Right lung (tissue), 5 donors: ENCODE data around the gene HIPK2. TPM values are rescaled to one million over a fixed set of nuclear protein-coding genes. Genes with fewer than 3 reads are reported as not detected.

ENCODE experiments used
- DNase-seq, 2 donors: peaks; one replicate each; pipeline ENCODE4 v3.0.0-alpha.2; 2013
- polyA plus RNA-seq, 5 donors: library from polyadenylated mRNA; unstranded; fragments of 120-200 nt; gene quantifications; one replicate each; pipeline versions ENCODE4 v1.2.1 to v1.2.3, GENCODE V29; 2013; ENCODE audit warnings: inconsistent platforms in 1 of 5, low replicate concordance in 1 of 5; ENCODE audit not compliant: insufficient read length in 5 of 5, insufficient read depth in 1 of 5

Gene HIPK2
- polyA plus RNA-seq, 5 donors, result 17.6 to 30.1 (median 24.5) TPM

DNA sequence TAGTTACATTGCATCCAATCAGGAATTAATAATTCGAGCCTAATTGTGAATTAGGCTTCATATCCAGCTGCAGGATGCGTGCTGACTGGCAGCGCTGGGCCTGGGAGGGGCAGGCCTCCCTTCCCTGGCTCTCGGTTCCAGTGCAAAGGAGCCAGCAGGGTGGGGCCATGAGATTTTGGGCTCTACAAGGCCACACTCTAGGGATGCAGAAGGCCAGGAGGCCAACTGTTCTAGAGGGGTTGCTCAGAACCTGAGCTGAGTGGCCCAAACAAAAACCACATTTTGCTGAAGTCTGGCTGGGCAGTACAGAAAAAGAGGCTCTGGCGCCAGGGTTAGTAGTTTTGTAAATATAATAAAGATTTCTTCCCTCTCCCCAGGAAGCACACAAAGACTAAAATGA lies 182.0 kb downstream of the HIPK2 start:
- DNase-seq, result no peak

GRCh38 chr7:139594911-139595476 lies 182.8 kb downstream of the HIPK2 start:
- DNase-seq, result no peak

GRCh38 chr7:139594090-139594489 lies 183.7 kb downstream of the HIPK2 start:
- no peak for DNase-seq

- no peak for DNase-seq
These were observed 184.9 kb downstream of the HIPK2 start for GRCh38 chr7:139592801-139593461.

DNA sequence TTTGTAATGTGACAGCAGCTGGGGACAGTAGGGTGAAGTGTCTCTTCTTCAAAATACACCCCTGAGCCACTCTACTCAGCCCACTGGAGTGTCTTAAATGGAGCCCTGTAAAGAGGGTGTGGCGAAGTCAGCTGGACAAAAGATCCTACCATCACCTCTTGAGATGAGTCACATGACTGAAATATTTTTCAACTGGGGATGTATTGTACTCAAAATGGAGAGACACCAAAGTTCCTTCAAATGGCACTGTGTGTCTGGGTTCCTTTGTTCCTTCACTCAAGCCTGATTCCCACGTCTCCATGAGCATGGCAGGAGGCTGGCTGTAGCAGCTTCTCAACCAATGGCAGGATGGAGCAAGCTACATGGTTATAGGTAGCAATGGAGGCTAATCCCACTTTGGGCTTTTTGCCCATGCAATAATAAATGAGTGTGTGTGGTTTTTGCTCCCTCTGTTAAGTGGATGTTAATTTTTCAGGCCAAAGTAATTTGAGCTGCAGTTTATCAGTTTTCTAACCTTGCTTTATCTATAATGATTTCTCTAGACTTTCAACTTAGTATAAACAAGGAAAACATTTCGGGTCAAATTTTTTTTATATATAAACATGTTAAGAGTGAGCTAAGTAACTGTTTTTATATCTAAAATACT lies 186.1 kb downstream of the HIPK2 start:
- no peak for DNase-seq

GRCh38 chr7:139589474-139589873 lies 188.3 kb downstream of the HIPK2 start:
- DNase-seq, result no peak

DNA sequence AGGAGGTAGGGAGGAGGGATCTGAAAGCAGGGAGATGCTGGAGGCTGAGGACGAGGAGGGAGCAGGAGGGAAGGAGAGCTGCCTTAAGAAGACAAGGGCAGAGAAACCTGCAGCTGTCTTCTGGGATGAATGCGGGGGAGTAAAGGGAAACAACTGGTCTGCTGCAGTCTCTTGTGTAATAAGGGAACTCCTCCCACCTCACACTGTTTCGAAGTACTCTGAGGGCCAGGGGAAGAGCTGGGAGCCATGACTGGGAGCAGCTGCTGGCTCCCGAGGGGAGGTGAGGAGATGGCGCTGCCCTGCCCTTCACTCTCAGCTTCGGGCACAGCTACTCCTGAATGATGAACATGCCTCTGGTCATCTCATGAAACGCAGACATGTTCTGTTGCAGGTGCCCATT lies 189.2 kb downstream of the HIPK2 start:
- no peak for DNase-seq

- no peak for DNase-seq
These were observed 190.3 kb downstream of the HIPK2 start for GRCh38 chr7:139587535-139587934.

GRCh38 chr7:139586286-139586685 lies 191.5 kb downstream of the HIPK2 start:
- no peak for DNase-seq

GRCh38 chr7:139585042-139585441 lies 192.8 kb downstream of the HIPK2 start:
- DNase-seq, result no peak

GRCh38 chr7:139583826-139584553 lies 193.8 kb downstream of the HIPK2 start:
- DNase-seq, result no peak

DNA sequence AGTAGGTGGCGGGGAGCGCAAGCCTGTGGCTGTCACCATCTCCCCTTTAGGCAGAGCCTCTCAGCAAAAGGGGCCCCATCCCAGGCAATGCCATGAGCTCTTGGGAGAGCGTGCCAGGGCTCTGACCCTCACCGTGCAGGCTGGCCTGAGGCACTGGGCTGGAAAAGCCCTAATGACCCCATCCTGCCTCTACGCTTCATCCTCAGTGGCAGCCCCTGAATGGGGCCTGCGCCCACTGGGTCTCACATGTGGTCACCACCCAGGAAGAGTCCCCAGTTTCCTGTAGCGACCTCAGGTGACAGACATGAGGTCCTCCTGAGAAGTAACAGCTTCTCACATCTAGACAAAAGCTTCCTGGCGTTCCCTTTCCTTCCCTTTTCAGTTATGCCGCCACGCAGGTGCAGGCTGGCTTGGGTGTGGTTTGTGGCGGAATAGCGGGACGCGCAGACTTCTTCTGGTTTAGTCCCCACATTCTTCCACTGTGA lies 195.1 kb downstream of the HIPK2 start:
- no peak for DNase-seq

DNA sequence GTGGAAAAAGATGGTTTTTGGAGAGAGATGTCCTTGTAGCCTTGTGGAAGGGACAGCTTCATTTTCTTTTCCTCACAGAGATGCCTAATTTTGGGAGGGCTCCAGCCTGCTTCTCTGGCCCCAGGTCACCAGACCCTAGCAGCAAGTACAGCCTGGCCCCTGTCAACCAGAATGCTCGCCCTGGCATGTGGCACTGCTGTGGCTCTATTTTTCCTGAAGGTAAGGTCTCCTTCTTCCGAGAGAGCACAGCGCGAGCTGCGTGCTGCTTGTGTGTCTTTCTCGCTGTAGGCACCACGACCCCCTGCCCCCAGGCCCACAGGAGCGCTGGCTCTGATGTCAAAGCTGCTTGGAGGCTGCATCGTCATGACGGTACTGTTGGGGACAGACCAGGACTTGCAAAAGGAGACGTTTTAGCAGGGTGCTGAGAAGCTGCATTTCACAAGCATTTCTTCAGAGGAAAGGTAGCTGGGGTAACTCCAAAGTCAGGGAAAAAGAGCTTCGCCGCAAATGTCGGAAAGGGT lies 195.6 kb downstream of the HIPK2 start:
- DNase-seq, result no peak

GRCh38 chr7:139580435-139580834 lies 197.4 kb downstream of the HIPK2 start:
- DNase-seq, result no peak

- no peak for DNase-seq
These were observed 201.4 kb downstream of the HIPK2 start for GRCh38 chr7:139576179-139576973.

DNA sequence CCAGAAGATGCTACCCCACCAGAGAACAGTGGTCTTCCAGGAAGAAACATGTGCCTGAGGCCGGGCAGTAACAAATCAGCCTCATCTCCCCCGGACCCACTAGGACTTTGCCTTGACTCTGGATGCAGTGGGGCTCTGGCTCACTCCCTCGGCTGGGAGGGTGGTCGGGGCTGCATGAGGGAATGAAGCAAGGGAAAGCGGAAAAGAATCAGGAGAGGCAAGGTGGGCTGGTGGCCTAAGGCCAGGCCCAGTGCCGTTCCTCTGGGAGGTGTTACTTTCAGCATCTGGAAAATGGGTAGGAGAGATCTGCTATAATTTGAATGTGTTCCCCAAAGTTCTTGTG lies 202.5 kb downstream of the HIPK2 start:
- DNase-seq, result no peak

- no peak for DNase-seq
These were observed 203.0 kb downstream of the HIPK2 start for GRCh38 chr7:139574618-139575337.

DNA sequence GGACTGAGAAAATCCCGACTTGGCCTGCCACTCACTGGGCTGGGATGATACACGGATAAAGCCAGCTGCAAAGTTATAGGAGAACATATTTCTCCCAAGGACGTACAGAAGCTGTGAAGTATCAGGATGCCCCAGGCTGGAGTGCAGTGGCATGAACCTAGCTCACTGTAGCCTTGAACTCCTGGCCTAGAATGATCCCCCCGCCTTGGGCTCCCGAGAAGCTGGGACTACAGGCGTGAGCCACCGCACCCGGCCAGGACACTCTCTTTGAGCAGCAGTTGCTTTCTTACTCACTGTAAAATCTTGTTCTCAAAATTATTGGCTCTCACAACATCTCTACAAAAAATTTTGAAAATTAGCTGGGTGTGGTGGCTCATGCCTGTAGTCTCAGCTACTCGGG lies 203.9 kb downstream of the HIPK2 start:
- DNase-seq, result no peak

DNA sequence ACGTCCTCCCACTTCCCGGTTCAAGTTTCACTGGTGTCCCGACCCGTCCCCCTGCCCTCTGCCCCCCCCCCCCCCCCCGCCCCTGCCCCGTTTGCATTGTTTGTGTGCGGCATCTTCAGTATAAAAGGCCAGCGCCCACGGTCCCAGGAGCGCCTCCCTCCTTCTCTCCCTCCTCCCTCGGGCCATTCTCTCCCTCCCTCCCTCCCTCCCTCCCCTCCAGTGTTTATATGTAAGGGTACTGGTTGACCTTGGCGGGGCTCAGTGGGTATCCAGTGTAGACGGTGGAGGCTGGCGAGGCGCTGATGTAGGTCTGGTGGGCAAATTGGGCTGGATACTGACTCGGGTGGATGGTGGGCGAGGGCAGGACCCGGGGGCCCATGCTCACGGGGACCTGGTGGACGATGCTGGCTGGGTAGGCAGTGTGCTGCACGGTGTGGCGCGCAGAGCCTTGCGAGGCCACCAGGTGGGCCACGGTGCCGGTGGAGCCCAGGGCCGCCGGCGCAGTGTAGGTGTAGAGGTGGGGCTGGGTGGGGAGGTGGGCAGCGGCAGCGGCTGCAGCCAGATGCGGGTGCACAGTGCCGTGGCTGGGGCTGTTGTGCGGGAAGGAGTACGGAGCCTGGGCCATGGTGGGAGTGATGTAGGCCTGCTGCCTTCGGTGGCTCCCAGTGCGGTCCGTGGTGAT lies 205.0 kb downstream of the HIPK2 start:
- no peak for DNase-seq

DNA sequence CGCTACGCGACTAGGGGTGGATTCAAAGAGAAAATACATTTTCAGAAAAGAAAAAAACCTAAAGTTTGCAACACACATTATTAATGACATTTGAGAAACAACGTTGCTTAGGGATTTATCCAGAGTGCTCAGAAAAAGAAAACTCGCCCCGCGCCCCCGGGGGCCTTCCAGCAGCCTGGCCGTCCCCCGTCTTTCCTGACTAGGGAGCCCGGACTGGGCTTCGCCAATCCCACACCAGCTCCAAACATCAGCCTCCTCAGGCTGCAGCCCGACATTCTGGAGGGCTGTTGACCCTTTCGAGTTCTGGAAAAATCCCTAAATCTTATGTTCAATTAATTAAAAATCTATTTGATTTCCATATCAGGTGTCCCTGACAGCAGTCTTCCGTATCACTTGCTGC lies 205.7 kb downstream of the HIPK2 start:
- no peak for DNase-seq
